Measurements from ENCODE around the gene ERRFI1. TPM values are rescaled to one million over a fixed set of nuclear protein-coding genes. Genes with fewer than 3 reads are reported as not detected.

Gene ERRFI1
- total RNA-seq, 1 experiment from 2014 or later = not detected

GRCh38 chr1:8018492-8019228 lies 7.4 kb downstream of the ERRFI1 start:
- Histone ChIP-seq H2AFZ (ENCODE audit: low read length) (no peak overlapping the region), H3K9me3 (ENCODE audit: low read length) (no peaks in the 10 kb centered on the region), H3K9ac (ENCODE audit: low read length) (no peak overlapping the region), H3K27me3 (ENCODE audit: low read length) (no peaks in the 10 kb centered on the region), H3K79me2 (ENCODE audit: low read length) (no peaks in the 10 kb centered on the region), H3K36me3 (ENCODE audit: insufficient read depth, low read length) (no peaks in the 10 kb centered on the region), H3K4me2 (ENCODE audit: low read depth, low read length, poor library complexity, severe bottlenecking) (no peak overlapping the region), H3K4me1 (ENCODE audit: low read length) (no peaks in the 10 kb centered on the region), H3K27ac (ENCODE audit: low read length) (no peak overlapping the region), H3K4me3 (ENCODE audit: low read length) (no peak overlapping the region), H4K20me1 (ENCODE audit: insufficient read depth, low read depth, low read length) (no peaks in the 10 kb centered on the region), H3K9me2 (replicated peaks; ENCODE audit: insufficient read depth, low read length) (no peaks in the 10 kb centered on the region)
- DNase-seq = no peak

GRCh38 chr1:8017495-8018197 lies 8.5 kb downstream of the ERRFI1 start:
- no peaks in the 10 kb centered on the region for H3K9me2 ChIP-seq (replicated peaks; ENCODE audit: insufficient read depth, low read length)
- H3K79me2 ChIP-seq (ENCODE audit: low read length) = no peaks in the 10 kb centered on the region
- no peaks in the 10 kb centered on the region for H3K4me1 ChIP-seq (ENCODE audit: low read length)
- no peak for DNase-seq
- H4K20me1 ChIP-seq (ENCODE audit: insufficient read depth, low read depth, low read length) = no peaks in the 10 kb centered on the region
- H3K9me3 ChIP-seq (ENCODE audit: low read length) = no peaks in the 10 kb centered on the region
- no peaks in the 10 kb centered on the region for H3K27me3 ChIP-seq (ENCODE audit: low read length)
- H3K4me2 ChIP-seq (ENCODE audit: low read depth, low read length, poor library complexity, severe bottlenecking) = no peak overlapping the region
- H3K9ac ChIP-seq (ENCODE audit: low read length) = no peak overlapping the region
- no peak overlapping the region for H3K4me3 ChIP-seq (ENCODE audit: low read length)
- no peak overlapping the region for H2AFZ ChIP-seq (ENCODE audit: low read length)
- no peaks in the 10 kb centered on the region for H3K36me3 ChIP-seq (ENCODE audit: insufficient read depth, low read length)
- H3K27ac ChIP-seq (ENCODE audit: low read length) = no peak overlapping the region

GRCh38 chr1:8016895-8017241 lies 9.2 kb downstream of the ERRFI1 start:
- H3K4me1 ChIP-seq (ENCODE audit: low read length) = no peaks in the 10 kb centered on the region
- H3K27me3 ChIP-seq (ENCODE audit: low read length) = no peaks in the 10 kb centered on the region
- no peak overlapping the region for H3K27ac ChIP-seq (ENCODE audit: low read length)
- H3K36me3 ChIP-seq (ENCODE audit: insufficient read depth, low read length) = no peaks in the 10 kb centered on the region
- H3K4me2 ChIP-seq (ENCODE audit: low read depth, low read length, poor library complexity, severe bottlenecking) = no peak overlapping the region
- no peaks in the 10 kb centered on the region for H3K9me3 ChIP-seq (ENCODE audit: low read length)
- no peak overlapping the region for H3K4me3 ChIP-seq (ENCODE audit: low read length)
- H3K9me2 ChIP-seq (replicated peaks; ENCODE audit: insufficient read depth, low read length) = no peaks in the 10 kb centered on the region
- no peak for DNase-seq
- H4K20me1 ChIP-seq (ENCODE audit: insufficient read depth, low read depth, low read length) = no peaks in the 10 kb centered on the region
- no peak overlapping the region for H3K9ac ChIP-seq (ENCODE audit: low read length)
- no peak overlapping the region for H2AFZ ChIP-seq (ENCODE audit: low read length)
- H3K79me2 ChIP-seq (ENCODE audit: low read length) = no peaks in the 10 kb centered on the region

GRCh38 chr1:8016210-8016894 lies 9.8 kb downstream of the ERRFI1 start:
- Histone ChIP-seq H4K20me1 (ENCODE audit: insufficient read depth, low read depth, low read length) (no peaks in the 10 kb centered on the region), H2AFZ (ENCODE audit: low read length) (no peak overlapping the region), H3K27me3 (ENCODE audit: low read length) (no peaks in the 10 kb centered on the region), H3K9me2 (replicated peaks; ENCODE audit: insufficient read depth, low read length) (no peaks in the 10 kb centered on the region), H3K36me3 (ENCODE audit: insufficient read depth, low read length) (no peaks in the 10 kb centered on the region), H3K27ac (ENCODE audit: low read length) (no peak overlapping the region), H3K79me2 (ENCODE audit: low read length) (no peaks in the 10 kb centered on the region), H3K9me3 (ENCODE audit: low read length) (no peaks in the 10 kb centered on the region), H3K4me2 (ENCODE audit: low read depth, low read length, poor library complexity, severe bottlenecking) (no peak overlapping the region), H3K4me1 (ENCODE audit: low read length) (no peaks in the 10 kb centered on the region), H3K4me3 (ENCODE audit: low read length) (no peak overlapping the region), H3K9ac (ENCODE audit: low read length) (no peak overlapping the region)
- no peak for DNase-seq

GRCh38 chr1:8015809-8016165 lies 10.3 kb downstream of the ERRFI1 start:
- no peak overlapping the region for H3K27ac ChIP-seq (ENCODE audit: low read length)
- no peak for DNase-seq
- no peak overlapping the region for H3K9ac ChIP-seq (ENCODE audit: low read length)
- H3K27me3 ChIP-seq (ENCODE audit: low read length) = no peaks in the 10 kb centered on the region
- H3K9me2 ChIP-seq (replicated peaks; ENCODE audit: insufficient read depth, low read length) = no peaks in the 10 kb centered on the region
- no peaks in the 10 kb centered on the region for H3K4me1 ChIP-seq (ENCODE audit: low read length)
- H3K4me3 ChIP-seq (ENCODE audit: low read length) = no peak overlapping the region
- no peak overlapping the region for H2AFZ ChIP-seq (ENCODE audit: low read length)
- no peaks in the 10 kb centered on the region for H4K20me1 ChIP-seq (ENCODE audit: insufficient read depth, low read depth, low read length)
- H3K79me2 ChIP-seq (ENCODE audit: low read length) = no peaks in the 10 kb centered on the region
- H3K9me3 ChIP-seq (ENCODE audit: low read length) = no peaks in the 10 kb centered on the region
- H3K4me2 ChIP-seq (ENCODE audit: low read depth, low read length, poor library complexity, severe bottlenecking) = no peak overlapping the region
- H3K36me3 ChIP-seq (ENCODE audit: insufficient read depth, low read length) = no peaks in the 10 kb centered on the region

GRCh38 chr1:8015036-8015808 lies 10.9 kb downstream of the ERRFI1 start:
- Histone ChIP-seq H3K79me2 (ENCODE audit: low read length) (no peaks in the 10 kb centered on the region), H2AFZ (ENCODE audit: low read length) (no peak overlapping the region), H3K9ac (ENCODE audit: low read length) (no peak overlapping the region), H3K4me3 (ENCODE audit: low read length) (no peak overlapping the region), H3K9me3 (ENCODE audit: low read length) (no peaks in the 10 kb centered on the region), H3K36me3 (ENCODE audit: insufficient read depth, low read length) (no peaks in the 10 kb centered on the region), H3K27ac (ENCODE audit: low read length) (no peak overlapping the region), H3K9me2 (replicated peaks; ENCODE audit: insufficient read depth, low read length) (no peaks in the 10 kb centered on the region), H3K4me1 (ENCODE audit: low read length) (no peaks in the 10 kb centered on the region), H3K27me3 (ENCODE audit: low read length) (no peaks in the 10 kb centered on the region), H3K4me2 (ENCODE audit: low read depth, low read length, poor library complexity, severe bottlenecking) (no peak overlapping the region), H4K20me1 (ENCODE audit: insufficient read depth, low read depth, low read length) (no peaks in the 10 kb centered on the region)
- DNase-seq = peak; percentile 77

GRCh38 chr1:8014381-8014988 lies 11.6 kb downstream of the ERRFI1 start:
- H3K36me3 ChIP-seq (ENCODE audit: insufficient read depth, low read length) = no peaks in the 10 kb centered on the region
- no peaks in the 10 kb centered on the region for H3K9me3 ChIP-seq (ENCODE audit: low read length)
- H4K20me1 ChIP-seq (ENCODE audit: insufficient read depth, low read depth, low read length) = no peaks in the 10 kb centered on the region
- H3K9ac ChIP-seq (ENCODE audit: low read length) = no peak overlapping the region
- DNase-seq = no peak
- no peak overlapping the region for H3K4me3 ChIP-seq (ENCODE audit: low read length)
- no peak overlapping the region for H3K27ac ChIP-seq (ENCODE audit: low read length)
- no peaks in the 10 kb centered on the region for H3K9me2 ChIP-seq (replicated peaks; ENCODE audit: insufficient read depth, low read length)
- no peak overlapping the region for H3K4me2 ChIP-seq (ENCODE audit: low read depth, low read length, poor library complexity, severe bottlenecking)
- no peaks in the 10 kb centered on the region for H3K79me2 ChIP-seq (ENCODE audit: low read length)
- H3K27me3 ChIP-seq (ENCODE audit: low read length) = no peaks in the 10 kb centered on the region
- H2AFZ ChIP-seq (ENCODE audit: low read length) = no peak overlapping the region
- H3K4me1 ChIP-seq (ENCODE audit: low read length) = no peaks in the 10 kb centered on the region

Measured in Karpas-422 (cell line).